ENCODE measurements around the gene IFITM5. TPM values are rescaled to one million over a fixed set of nuclear protein-coding genes. Genes with fewer than 3 reads are reported as not detected.

Gene IFITM5
- total RNA-seq (not detected), polyA plus RNA-seq (not detected)
- long read RNA-seq, donor 1, result 0 reads
- long read RNA-seq, donor 2, partial matches to known transcripts, result 579 of 589 reads
- long read RNA-seq, donor 2, other reads (novel, unspliced or antisense), result 10 of 589 reads
- long read RNA-seq, donor 3, result 0 reads

DNA sequence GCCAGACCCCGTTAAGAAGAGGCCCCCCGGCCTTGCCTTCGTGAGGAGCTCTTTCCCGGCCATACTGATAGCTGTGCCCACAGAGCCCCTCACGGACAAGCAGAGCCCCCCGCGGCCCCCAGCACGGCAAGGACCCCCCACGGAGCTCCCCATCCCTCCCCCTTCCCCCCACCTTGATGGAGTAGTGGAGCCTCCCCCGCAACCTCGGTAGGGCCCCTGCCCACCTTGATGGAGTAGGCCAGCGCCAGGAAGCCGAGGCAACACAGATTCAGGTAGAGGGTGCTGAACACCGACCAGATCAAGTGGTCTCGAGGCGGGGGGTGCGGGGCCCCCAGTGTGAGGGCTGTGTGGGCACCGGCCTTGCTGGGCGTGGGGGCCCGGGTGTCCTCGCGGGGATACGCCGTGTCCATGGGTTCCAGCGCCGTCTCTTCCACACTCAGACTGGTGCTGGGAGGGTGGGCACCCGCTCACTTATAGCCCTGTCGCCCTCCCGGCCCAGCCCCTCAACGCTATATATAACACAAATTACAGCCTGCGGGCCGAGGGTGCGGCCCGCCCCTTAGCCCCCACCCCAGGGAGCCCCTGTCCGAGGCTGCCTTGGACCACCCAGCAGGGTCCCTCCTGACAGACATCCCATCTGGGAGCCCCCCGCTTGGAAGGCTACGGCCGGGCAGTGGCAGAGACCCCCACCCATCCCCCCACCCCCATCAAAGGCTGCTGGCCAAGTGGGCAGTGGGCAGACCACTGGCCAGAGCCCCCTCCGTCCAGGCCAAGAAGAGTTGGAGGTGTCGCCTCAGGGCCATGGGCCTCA, at the start of gene IFITM5:
TSS of gene IFITM5 (minus strand) at position 446 of the 811 bp plus-strand sequence. CDS start at position 410, 36 bp downstream.
- intact Hi-C loops (cut with DNase I), result loop anchor here in 1 of 4 donors (5.0 kb wide), 1 partner anchor 213 kb away; no protein-coding TSS in a partner anchor
- H3K9me3 ChIP-seq, result no peaks in the 10 kb centered on the region
- H3K27me3 ChIP-seq, result no peaks in the 10 kb centered on the region
- no peak within 1 kb of the TSS for H3K27ac ChIP-seq
- no peaks in the 10 kb centered on the region for H3K4me1 ChIP-seq (ENCODE audit: insufficient read depth)
- DNase-seq, result peak in 2 of 5 donors; percentile 26 to 42
- WGBS, 3 donors, result 46 to 53% (median 48%) methylated on average over 35 to 40 of the region's 40 CpGs
- no peaks in the 10 kb centered on the region for H3K36me3 ChIP-seq
- no peak within 1 kb of the TSS for H3K4me3 ChIP-seq
- TF ChIP-seq, protein P1, sequence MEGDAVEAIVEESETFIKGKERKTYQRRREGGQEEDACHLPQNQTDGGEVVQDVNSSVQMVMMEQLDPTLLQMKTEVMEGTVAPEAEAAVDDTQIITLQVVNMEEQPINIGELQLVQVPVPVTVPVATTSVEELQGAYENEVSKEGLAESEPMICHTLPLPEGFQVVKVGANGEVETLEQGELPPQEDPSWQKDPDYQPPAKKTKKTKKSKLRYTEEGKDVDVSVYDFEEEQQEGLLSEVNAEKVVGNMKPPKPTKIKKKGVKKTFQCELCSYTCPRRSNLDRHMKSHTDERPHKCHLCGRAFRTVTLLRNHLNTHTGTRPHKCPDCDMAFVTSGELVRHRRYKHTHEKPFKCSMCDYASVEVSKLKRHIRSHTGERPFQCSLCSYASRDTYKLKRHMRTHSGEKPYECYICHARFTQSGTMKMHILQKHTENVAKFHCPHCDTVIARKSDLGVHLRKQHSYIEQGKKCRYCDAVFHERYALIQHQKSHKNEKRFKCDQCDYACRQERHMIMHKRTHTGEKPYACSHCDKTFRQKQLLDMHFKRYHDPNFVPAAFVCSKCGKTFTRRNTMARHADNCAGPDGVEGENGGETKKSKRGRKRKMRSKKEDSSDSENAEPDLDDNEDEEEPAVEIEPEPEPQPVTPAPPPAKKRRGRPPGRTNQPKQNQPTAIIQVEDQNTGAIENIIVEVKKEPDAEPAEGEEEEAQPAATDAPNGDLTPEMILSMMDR (IDR thresholded peaks at IDR 0.05), result no peak
- TF ChIP-seq POLR2A (IDR thresholded peaks at IDR 0.05), result no peak
- TF ChIP-seq EP300 (IDR thresholded peaks at IDR 0.05), result no peak

DNA sequence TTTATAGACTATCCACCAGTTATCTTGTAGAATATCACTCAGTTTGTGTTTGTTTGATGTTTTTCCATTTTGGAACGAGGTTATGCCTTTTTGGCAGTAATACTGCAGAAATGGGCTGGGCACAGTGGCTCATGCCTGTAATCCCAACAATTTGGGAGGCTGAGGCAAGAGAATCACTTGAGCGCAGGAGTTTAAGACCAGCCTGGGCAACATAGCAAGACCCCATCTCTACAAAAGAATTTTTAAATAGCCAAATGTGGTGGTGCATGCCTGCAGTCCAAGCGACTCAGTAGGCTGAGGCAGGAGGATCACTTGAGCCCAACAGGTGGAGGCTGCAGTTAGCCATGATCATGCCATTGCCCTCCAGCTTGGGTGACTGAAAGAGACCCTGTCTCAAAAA, 47.2 kb upstream of the IFITM5 start:
- no peak overlapping the region for H3K27ac ChIP-seq
- TF ChIP-seq EP300 (IDR thresholded peaks at IDR 0.05), result no peak
- TF ChIP-seq, protein P1 (IDR thresholded peaks at IDR 0.05), result no peak
- TF ChIP-seq POLR2A (IDR thresholded peaks at IDR 0.05), result no peak
- no peak overlapping the region for H3K4me3 ChIP-seq
- H3K36me3 ChIP-seq, result no peaks in the 10 kb centered on the region
- intact Hi-C loops (cut with DNase I), result no loop called here
- WGBS, 3 donors, result 75 to 86% (median 75%) methylated on average over 3 of the region's 3 CpGs
- DNase-seq, result peak in 2 of 5 donors; percentile 5 to 9
- no peaks in the 10 kb centered on the region for H3K27me3 ChIP-seq
- H3K9me3 ChIP-seq, result no peaks in the 10 kb centered on the region
- no peaks in the 10 kb centered on the region for H3K4me1 ChIP-seq (ENCODE audit: insufficient read depth)

DNA sequence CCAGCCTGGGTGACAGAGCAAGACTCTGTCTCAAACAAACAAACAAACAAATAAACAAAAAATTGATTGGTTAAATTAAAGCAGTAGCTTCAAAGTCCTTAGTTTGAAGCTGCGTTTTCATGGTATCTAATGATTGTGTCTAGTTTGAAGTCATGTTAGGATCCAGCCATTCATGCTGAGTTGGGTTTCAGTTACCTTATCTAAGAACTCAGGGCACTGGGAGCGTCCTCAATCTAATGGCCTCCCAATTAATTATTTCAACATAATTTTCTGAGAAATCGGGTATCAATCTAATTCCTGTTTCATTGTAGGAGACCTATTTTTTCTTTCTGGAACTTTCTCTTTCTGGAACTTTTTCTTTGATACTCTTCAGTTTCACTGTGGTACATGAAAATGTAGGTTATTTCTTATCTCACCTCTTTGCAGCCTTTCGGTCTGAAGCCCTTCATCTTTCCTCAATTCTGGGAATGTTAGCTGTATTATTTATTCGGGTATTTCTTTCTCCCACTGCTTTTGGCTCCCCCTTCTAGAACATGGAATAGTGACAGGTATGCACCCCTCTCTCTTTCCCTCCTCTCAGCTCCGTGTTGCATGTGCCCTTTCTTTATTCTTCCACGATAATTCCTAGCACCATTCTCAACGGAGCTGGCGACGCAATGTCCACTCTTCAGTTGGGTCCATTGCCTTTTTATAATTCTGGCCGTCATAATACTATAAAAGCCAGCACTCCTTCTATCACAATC, 45.7 kb upstream of the IFITM5 start:
- Histone ChIP-seq H3K4me3 (no peak overlapping the region), H3K4me1 (ENCODE audit: insufficient read depth) (no peaks in the 10 kb centered on the region), H3K9me3 (no peaks in the 10 kb centered on the region), H3K27ac (no peak overlapping the region), H3K36me3 (no peaks in the 10 kb centered on the region), H3K27me3 (no peaks in the 10 kb centered on the region)
- intact Hi-C loops (cut with DNase I), result no loop called here
- peak in 2 of 5 donors; percentile 2 to 7 for DNase-seq
- WGBS, 3 donors, result 85 to 88% (median 87%) methylated on average over 11 of the region's 11 CpGs
- TF ChIP-seq EP300 (IDR thresholded peaks at IDR 0.05), result no peak

DNA sequence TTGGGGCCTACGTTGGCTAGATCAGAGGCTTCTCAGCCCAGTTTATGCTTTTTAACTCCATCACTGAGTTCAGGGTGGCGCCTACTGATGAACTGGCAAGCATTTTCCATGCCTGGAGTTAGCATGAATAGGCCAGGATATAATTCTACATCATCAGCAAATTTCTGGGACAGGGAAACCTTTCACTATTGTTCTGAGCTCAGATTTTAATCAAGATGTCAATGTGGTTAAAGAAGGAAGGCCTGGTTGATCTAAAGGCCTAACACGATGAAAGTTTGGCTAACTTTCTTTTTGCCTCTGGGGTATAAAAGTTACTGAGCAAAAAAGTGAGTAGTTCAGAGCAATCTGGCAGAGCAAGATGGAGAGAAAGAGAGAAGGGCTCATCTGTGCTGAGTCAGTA, 43.0 kb upstream of the IFITM5 start:
- 88 to 91% (median 90%) methylated on average over 3 of the region's 3 CpGs for WGBS, 3 donors
- TF ChIP-seq, protein P1 (IDR thresholded peaks at IDR 0.05), result no peak
- no peak for TF ChIP-seq POLR2A (IDR thresholded peaks at IDR 0.05)
- TF ChIP-seq EP300 (IDR thresholded peaks at IDR 0.05), result no peak
- H3K36me3 ChIP-seq, result no peaks in the 10 kb centered on the region
- H3K27me3 ChIP-seq, result no peaks in the 10 kb centered on the region
- H3K4me3 ChIP-seq, result no peak overlapping the region
- DNase-seq, result peak in 1 of 5 donors; percentile 1
- no peaks in the 10 kb centered on the region for H3K9me3 ChIP-seq
- intact Hi-C loops (cut with DNase I), result no loop called here
- no peak overlapping the region for H3K27ac ChIP-seq
- peaks cover 2% of the 10 kb centered on the region for H3K4me1 ChIP-seq (ENCODE audit: insufficient read depth)

All from ovary (tissue), 10 donors.